Stomach (tissue), 4 donors: Measurements from ENCODE around the gene OR1Q1.

Experiments
- CTCF ChIP-seq, 7 experiments: fragments of 450-650 bp in 4 of 7; fragments of 200-600 bp in 3 of 7; sonication (generic) in 3 of 7; IDR thresholded peaks; one replicate each; pipeline ENCODE4 v1.5.1; 2016 to 2019; ENCODE audit warnings: antibody characterized with exemption in 7 of 7, control low read depth in 2 of 7, mild to moderate bottlenecking in 1 of 7
- EP300 ChIP-seq: sonication (generic); formaldehyde crosslinking; IDR thresholded peaks from one replicate; pipeline ENCODE4 v1.6.1; 2017; ENCODE audit warnings: antibody characterized with exemption
- POLR2A ChIP-seq, 4 donors: fragments of 450-650 bp; IDR thresholded peaks; one replicate each; pipeline ENCODE4 v1.6.1; 2016; ENCODE audit warnings: antibody characterized with exemption in 4 of 4, control low read depth in 2 of 4, mild to moderate bottlenecking in 1 of 4, moderate library complexity in 1 of 4
- POLR2AphosphoS5 ChIP-seq, 3 donors: sonication (generic); formaldehyde crosslinking; IDR thresholded peaks; one replicate each; pipeline ENCODE4 v1.6.1; 2016; ENCODE audit warnings: antibody characterized with exemption in 3 of 3

GRCh38 chr9:122661416-122661815 lies 46.9 kb downstream of the OR1Q1 start, which contains the start of gene OR1L1:
- TF ChIP-seq POLR2AphosphoS5 (IDR thresholded peaks at IDR 0.05) (no peak), CTCF (IDR thresholded peaks at IDR 0.05) (no peak), POLR2A (IDR thresholded peaks at IDR 0.05) (no peak), EP300 (no peak)
